Inflammatory macrophage (primary cell): ENCODE results near the gene RXFP4.
"Not testable (repeated sequence)": the region's sequence is repeated elsewhere in the genome, so short reads cannot be mapped to it uniquely, and the experiment has no call there.

Source experiments
- DNase-seq, 2 donors: peaks; one replicate each; pipeline ENCODE4 v3.0.0-alpha.2; 2020 to 2022
- total RNA-seq, 18 experiments: gene quantifications; one replicate each; lab custom pipeline; 2026; ENCODE audit warnings: mixed read lengths in 6 of 18, inconsistent platforms in 2 of 18; lab: John Stamatoyannopoulos, UW

The RXFP4 gene, protein sequence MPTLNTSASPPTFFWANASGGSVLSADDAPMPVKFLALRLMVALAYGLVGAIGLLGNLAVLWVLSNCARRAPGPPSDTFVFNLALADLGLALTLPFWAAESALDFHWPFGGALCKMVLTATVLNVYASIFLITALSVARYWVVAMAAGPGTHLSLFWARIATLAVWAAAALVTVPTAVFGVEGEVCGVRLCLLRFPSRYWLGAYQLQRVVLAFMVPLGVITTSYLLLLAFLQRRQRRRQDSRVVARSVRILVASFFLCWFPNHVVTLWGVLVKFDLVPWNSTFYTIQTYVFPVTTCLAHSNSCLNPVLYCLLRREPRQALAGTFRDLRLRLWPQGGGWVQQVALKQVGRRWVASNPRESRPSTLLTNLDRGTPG
- 0 to 0.07 (median 0.02) reads per million in 18 experiments for total RNA-seq

DNA sequence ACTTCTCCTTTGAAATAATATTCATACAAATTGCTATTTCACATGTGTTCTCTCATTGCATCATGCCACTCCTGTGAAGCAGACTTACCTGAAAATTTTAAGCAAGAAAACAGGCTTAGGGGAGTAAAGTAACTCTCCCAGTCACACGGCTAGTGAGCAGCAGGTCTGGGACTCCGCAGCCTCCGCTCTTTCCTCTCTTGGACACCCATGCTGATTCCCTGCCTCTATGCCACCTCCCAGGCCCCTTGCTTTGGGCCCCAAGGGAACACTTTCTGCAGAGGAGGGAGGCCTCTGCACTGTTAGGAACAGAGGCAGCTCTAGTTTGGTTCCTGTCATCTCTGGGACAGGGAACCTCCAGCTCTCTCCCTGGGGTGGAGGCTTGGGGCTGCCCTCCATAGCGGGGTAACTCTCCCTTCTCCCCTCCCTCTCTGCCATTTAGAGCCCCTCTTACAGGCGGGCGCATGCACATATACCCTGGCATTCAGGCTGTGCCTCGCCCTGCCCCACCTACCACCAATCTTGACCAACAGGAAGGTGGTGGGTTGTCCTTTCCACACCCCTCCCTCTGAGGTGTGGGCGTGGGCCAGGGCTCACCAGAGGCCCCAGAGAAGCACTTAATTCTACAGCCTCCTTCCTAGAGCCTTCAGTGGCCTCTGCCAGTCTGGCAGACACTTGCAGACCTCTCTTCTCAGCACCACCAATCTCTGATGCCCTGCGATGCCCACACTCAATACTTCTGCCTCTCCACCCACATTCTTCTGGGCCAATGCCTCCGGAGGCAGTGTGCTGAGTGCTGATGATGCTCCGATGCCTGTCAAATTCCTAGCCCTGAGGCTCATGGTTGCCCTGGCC is at the start of gene RXFP4:
RXFP4 (plus strand) TSS at position 646 of the 852 bp plus-strand sequence; CDS start at position 718, 72 bp downstream.
- peak; percentile 37 to 63 for DNase-seq

DNA sequence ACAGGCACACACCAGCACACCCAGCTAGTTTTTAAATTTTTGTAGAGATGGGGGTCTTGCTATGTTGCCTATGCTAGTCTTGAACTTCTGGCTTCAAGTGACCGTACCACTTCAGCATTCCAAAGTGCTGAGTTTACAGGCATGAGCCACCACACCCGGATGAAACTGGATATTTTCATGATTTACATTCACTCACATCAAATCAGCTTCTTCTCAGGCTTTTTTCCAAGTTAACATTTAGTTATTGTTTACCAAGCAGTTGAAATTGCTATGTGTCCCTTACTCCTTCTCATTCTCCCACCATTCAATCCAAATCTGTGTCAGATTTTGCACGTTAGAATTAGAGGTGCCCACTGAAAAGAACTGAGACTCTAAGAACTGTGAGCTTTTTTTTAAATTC is 48.6 kb upstream of the RXFP4 start:
- DNase-seq, result no peak

DNA sequence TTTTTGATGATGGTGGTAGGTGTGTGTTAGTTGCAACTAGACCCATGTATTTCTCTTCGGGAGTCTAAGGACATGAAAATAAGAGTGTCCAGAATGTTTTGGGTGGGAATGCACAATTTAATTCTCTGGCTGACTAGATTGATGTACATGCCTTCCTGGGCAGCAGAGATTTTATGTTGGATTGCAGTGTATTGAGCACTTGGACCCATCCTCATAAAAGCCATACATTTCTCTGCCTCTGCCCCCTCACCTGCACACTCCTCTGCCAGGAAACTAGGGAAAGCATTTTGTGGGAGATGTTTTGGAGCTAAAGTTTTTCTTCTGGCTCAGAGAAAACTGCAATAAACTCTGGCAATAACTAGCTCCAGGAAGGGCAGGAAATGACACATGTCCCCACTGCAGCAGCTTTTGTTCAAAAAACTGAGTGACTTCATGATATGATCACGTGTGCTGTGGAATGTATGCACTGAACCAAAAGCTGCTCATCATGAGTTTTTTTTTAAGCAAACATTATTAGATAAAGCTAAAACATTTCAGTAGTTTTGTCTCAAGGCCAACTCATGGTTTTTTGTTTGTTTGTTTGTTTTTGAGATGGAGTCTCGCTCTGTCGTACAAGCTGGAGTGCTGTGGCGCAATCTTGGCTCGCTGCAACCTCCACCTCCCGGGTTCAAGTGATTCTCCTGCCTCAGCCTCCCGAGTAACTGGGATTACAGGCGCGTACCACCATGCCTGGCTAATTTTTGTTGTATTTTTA is 47.9 kb upstream of the RXFP4 start:
- peak; percentile 66 to 68 for DNase-seq

DNA sequence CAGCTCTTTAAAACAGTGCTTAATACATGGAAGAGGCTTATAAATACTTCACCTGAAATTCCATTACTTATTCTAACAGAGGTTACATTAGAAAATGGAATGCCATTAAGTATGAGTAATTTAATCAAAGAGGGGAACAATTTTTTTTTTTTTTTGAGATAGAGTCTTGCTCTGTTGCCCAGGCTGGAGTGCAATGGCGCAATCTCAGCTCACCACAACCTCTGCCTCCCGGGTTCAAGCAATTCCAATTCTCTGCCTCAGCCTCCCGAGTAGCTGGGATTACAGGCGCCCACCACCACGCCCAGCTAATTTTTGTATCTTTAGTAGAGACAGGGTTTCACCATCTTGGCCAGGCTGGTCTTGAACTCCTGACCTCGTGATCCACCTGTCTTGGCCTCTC is 45.8 kb upstream of the RXFP4 start:
- not testable (repeated sequence) for DNase-seq

DNA sequence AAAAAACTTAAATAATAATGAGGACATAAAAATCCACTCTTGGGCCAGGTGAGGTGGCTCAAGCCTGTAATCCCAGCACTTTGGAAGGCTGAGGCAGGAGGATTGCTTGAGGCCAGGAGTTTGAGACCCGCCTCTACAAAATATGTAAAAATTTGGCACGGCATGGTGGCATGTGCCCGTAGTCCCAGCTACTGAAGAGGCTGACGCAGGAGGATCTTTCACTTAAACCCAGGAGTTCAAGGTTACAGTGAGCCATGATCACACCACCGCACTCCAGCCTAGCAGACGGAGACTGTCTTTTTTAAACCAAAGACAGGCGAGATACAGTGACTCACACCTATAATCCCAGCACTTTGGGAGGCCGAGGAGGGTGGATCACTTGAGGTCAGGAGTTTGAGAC is 45.0 kb upstream of the RXFP4 start:
- DNase-seq, result not testable (repeated sequence)

DNA sequence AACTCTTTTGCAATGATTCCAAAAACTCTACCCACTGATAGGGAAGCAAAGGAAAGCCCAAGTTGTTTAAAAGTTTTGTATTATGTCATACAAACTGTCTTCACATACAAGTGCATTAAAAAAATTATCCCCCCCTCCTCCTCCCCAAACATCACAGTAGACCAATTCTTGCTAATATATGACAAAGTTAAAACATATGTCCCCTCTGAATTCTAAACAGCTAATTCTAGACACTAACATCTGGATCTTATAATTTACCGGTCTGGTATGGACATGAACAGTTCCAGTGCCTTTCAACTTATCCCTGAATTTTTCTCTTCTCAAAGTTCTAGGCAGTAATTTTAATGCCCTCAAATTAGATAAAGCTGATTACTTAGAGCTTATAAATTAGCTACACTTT is 43.7 kb upstream of the RXFP4 start:
- DNase-seq, result no peak

DNA sequence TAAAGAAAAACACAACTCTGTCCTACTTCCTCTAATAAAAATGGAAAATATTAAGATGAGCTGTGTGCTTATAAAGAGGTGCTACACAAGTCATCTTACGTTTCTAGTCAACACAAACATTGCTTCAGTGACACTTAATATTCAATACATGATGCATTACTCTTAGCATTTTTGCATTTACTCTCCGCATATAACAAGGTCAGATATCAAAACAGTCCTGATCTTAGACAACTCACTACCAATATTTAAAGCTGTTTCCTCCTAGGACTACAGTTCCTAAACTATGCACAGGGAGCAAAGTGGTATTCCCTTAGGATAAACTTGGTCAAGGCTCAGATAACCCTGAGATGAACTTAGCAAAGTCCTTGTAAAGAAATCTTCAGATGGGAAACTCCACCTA is 42.5 kb upstream of the RXFP4 start:
- no peak for DNase-seq

DNA sequence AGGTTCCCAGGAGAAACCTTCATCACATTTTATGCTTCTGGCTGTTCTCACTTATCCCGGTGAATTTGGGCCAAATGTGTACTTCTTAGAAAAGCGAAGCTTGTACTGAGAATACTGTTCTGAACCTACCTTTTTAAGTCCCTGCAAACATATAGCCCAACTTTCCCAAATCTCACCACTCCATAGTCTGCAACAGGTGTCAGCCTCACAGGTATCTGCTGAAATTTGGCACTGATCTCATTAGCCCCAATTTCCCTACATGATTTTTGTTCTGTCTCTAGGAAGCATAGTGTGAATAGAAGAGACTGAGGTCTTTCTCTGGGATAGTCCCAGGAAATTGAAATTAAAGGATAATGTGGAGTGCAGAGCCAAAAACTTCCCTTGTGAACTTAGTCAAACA is 41.8 kb upstream of the RXFP4 start:
- no peak for DNase-seq

DNA sequence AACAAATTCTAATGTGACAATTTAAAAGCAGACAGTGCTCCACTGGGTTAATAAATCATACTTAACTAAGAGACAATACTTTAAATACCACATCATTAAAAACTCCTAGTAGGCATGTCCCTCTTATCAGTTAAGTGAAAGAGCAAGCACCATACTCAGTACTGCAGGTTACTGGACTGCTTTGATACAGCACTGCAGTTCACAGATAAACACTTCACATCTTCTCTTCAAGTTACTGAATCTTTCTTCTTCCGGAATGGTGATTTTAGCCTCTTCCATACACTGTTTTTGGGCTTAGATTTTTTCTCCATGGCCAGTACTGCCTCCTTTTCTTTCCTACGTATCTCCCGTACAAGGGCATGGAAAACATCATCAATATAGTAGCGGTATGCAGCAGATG is 41.3 kb upstream of the RXFP4 start:
- DNase-seq, result no peak

DNA sequence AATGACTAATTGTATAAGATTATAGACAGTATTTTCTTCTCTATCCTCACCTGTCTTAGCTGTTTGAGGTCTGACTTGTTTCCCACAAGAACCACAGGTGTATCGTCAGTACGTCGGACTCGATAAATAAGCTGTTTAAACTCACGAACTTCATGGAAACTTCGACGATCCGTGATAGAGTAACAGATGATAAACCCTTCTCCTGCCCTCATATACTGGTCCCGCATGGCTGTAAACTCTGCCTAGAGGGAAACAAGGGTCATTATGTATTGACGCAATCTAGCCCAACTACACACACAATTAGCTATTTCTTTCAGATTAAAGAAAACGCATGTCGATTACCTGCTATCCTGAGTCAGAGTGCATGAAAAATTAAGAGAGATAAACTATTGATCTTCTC is 37.2 kb upstream of the RXFP4 start:
- no peak for DNase-seq

DNA sequence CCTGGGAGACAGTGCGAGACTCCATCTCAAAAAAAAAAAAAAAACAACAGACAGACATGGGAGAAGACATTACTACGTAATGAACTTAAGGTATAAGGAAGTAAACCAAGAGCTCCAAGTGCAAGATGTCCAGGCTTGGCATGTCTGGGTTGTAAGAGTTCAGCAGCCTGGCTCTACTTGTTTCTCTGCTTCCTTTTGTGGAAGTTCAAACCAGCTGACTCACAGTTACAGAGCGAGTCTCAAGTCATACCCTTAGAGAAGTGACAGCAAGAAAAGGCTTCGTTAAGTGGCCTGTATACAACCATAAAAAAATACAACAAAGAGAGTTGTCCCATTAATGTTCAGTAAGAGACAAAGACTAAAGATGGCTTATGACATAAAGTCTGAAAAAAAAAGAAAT is 31.5 kb upstream of the RXFP4 start:
- peak; percentile 92 to 93 for DNase-seq

DNA sequence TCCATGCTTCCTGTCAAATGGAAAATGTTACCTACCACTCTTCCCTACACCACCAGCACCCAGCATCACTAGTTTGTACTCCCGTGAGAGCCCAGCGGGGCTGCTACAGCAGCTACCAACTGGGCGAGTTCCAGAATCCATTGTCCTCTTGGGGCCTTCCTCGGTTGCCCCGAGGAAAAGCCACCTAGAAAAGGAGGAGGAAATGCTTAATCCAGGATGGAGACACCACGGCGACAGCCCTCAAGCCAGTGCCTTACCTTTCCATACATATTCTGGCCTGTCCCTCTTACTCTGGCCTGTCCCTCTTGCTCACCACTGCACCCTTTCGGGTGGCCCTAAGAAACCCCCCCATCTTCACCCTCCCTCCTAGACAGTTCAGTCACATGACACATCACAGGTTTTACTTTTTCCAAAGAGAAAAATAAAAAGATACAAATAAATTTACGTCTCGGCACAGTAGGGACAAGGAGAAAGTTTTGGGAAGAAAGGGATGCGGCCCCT is 30.8 kb upstream of the RXFP4 start:
- DNase-seq, result peak; percentile 13 to 28

DNA sequence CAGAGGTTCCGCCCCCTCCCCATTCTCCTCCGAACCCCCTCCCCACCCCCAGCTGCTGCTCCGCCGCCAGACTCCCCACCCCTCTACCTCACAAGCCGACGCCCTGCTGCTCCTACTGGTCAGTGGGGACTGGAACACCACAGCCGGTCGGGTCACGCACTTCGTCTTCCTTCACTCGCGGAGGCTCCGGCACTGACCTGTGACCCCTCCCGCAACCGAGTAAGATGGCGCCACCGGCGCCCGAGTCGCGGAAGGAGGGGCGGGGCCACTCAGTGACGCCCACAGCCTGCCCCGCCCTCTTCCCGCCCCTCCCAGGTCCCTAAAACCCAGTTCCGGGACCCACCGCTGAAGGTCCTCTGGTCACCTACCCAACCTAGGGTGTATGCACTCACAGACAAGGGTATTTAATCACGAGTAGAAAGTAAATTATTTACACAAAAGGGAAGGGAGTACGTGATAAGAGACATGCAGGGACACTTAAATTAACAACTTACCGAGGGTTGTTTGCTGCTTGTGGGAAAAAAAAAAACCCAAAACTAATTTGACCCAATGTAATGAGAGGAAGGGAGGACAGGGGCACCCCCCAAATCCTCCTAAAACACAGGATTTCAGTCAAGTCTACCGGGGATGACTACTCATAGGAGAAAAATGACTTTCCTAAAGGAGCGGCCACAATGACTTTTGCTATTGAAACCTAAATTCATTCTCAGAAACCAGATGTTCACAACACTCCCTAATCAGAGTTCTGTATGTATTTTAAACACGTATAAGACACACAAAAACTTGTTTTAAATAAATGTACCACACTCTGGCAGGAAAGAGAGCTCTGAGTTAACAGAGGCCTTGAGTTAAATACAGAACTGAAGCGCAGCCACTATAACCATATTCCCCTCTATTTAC is 30.0 kb upstream of the RXFP4 start, which contains the start of gene RIT1:
RIT1 (minus strand) TSS at position 194 of the 900 bp plus-strand sequence. CDS start 588 bp downstream, outside the sequence.
- DNase-seq, result peak; percentile 92 to 93

DNA sequence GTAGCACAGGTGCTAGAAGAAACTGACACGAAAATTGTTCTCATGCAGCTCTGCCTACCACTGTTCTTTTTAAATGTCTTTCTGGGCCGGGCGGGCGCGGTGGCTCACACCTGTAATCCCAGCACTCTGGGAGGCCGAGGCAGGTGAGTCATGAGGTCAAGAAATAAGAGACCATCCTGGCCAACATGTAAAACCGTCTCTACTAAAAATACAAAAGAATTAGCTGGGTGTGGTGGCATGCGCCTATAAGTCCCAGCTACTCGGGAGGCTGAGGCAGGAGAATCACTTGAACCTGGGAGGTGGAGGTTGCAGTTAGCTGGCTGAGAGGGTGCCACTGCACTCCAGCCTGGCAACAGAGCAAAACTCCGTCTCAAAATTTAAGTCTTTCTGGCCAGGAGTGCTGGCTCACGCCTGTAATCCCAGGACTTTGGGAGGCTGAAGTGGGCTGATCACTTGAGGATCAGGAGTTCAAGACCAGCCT is 29.3 kb upstream of the RXFP4 start:
- DNase-seq, result no peak

DNA sequence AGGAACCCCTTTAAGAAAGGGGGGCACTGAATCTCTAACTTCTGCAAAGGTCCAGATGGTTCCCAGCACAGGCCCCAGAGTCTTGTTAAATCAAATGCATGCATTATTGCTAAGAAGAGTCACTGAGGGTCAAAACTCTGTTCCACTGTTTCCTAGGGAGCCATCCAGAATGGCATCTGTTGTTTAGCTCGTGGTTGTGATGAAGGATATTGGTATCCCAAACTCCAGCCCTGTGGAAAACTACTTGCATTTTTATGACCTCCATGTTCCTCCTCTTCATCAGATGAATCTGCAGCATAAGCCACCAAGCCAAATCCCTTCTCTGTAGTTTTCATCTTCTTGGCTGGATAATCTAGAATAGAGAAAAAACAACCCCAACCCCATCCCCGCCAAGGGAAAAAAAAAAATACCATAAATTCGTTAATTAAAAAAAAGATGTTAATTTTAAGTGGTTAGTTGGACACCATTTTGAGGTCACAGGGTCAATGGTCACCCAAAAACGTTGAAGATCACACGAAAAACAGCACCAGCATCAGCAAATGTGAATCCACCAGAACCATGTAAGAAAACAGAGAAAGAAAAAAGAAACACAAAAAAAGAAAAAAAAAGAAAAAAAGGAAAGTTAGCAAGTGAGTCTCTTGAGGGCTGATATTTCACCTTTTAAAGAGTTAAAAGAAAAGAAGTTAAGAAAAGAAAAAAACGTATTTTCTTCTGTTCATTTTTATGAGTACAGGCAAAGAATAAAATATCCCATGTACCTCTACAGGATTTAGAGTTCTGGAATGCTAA is 27.3 kb upstream of the RXFP4 start:
- no peak for DNase-seq

DNA sequence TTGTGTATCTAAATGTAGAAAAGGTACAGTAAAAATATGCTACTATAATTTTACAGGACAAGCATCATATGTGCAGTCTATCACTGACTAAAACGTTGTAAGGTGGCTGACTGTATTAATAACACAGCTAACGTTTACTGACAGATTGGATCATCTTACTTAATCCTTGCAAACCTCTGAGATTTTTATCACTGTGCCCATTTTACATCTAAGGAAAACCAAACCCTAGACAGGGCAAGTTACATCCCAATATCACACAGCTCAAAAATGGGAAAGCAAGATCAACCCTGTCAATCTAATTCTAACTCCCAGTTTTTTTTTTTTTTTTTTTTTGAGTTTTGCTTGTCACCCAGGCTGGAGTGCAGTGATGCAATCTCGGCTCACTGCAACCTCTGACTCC is 22.8 kb upstream of the RXFP4 start:
- no peak for DNase-seq

DNA sequence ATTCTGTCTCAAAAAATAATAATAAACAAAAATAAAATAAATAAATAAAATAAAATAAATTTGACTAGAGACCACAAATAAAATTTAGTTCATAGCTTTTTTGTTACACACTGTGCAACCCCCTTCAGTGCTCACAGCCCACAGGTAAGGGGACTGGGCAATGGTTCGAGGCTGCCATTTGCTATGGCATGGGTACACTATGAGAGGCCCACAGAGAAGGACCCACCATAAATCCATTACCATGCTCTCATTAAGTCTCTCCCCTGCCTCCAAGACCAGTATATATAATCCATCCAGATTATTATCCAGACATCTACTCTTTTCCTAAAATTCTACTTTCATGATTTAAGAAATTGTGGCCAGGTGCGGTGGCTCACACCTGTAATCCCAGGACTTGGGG is 21.6 kb upstream of the RXFP4 start:
- DNase-seq, result no peak

DNA sequence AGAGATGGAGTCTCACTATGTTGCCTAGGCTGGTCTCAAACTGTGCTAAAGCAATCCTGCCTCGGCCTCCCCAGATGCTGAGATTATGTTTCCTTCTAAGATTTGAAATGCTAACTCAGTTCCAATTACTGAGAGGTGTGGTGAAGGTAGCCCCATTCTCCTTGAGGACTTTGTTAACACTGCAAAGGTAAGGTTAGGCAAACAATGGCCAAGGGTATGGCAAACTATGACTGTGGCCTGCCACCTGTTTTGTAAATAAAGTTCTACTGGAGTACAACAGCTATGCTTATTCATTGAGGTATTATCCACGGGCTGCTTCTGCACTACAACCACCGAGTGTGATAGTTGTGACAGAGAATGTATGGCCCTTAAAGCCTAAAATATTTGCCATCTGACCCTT is 20.7 kb upstream of the RXFP4 start:
- no peak for DNase-seq

DNA sequence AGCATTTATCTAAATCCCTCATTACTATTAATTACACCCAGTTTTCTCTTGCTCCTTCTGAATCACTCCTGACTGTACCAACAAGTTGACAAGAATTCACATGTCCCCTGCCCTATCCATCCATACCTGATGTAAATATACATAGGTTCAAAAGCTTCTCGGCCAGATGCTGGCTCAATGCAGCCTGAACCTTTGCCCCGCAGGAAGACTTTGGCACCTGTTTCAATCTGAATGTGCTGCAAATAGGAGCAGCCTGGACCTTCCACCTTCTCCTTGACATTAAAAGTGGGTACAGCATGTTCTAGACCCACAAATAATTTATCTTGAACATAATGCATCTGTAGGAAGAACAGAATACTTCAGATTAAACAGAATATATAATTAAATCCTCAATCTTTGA is 15.9 kb upstream of the RXFP4 start:
- no peak for DNase-seq

DNA sequence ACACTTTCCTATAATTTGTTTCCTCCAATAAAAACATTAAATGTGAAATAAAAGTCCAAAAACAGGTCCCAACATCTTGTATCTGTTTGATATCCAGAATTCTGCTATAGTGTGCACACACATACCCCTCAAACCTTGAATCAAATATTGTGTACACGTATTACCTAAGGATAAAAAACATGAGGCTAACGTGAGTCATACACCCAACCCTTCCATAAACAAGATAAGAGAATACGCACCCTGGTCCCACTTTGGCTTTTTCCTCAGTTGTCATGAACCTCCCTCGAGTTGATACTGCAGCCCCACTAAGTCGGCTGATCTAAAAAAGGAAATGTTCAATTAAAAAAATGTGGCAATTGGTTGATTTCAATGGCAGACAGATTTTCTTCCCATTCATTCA is 12.4 kb upstream of the RXFP4 start:
- no peak for DNase-seq

DNA sequence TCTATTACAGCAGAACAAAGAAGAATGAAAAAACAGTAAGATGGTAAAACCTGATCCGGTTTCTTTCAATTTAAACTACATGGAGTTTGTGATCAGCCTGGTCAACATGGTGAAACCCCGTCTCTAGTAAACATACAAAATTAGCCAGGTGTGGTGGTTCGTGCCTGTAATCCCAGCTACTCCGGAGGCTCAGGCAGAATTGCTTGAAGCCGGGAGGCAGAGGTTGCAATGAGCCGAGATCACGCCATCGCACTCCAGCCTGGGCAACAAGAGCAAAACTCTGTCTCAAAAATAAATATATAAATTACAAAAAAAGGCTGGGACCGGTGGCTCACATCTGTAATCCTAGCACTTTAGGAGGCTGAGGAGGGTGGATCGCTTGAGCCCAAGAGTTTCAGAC is 10.7 kb upstream of the RXFP4 start:
- DNase-seq, result not testable (repeated sequence)
